Kidney capillary endothelial cell (primary cell): Measurements from ENCODE around the gene BTBD9.
A peak's percentile ranks its signal among the peaks of the same experiment; 100 is the strongest.

Experiments
- DNase-seq: peaks from one replicate; pipeline ENCODE4 v3.0.0-alpha.2; 2018; ENCODE audit warnings: low spot score

Gene BTBD9

GRCh38 chr6:38194589-38194988 is 445.1 kb downstream of the BTBD9 start:
- DNase-seq = no peak

- DNase-seq = no peak
Measured at GRCh38 chr6:38194282-38194572, 445.5 kb downstream of the BTBD9 start.

GRCh38 chr6:38193481-38194281 is 446.0 kb downstream of the BTBD9 start:
- peak; percentile 12 for DNase-seq

GRCh38 chr6:38193051-38193450 is 446.7 kb downstream of the BTBD9 start:
- no peak for DNase-seq

GRCh38 chr6:38192487-38192886 is 447.2 kb downstream of the BTBD9 start:
- DNase-seq = no peak

- DNase-seq = no peak
Measured at GRCh38 chr6:38192011-38192410, 447.7 kb downstream of the BTBD9 start.

GRCh38 chr6:38191418-38191817 is 448.3 kb downstream of the BTBD9 start:
- DNase-seq = no peak

GRCh38 chr6:38188677-38189335 is 450.9 kb downstream of the BTBD9 start:
- no peak for DNase-seq

GRCh38 chr6:38187811-38188590 is 451.7 kb downstream of the BTBD9 start:
- DNase-seq = no peak

GRCh38 chr6:38187325-38187724 is 452.4 kb downstream of the BTBD9 start:
- no peak for DNase-seq

- no peak for DNase-seq
Measured at GRCh38 chr6:38185752-38186151, 454.0 kb downstream of the BTBD9 start.

- no peak for DNase-seq
Measured at GRCh38 chr6:38185244-38185643, 454.5 kb downstream of the BTBD9 start.

- DNase-seq = no peak
Measured at GRCh38 chr6:38184585-38185080, 455.1 kb downstream of the BTBD9 start.

GRCh38 chr6:38183856-38184584 is 455.7 kb downstream of the BTBD9 start:
- DNase-seq = no peak

GRCh38 chr6:38182426-38182825 is 457.3 kb downstream of the BTBD9 start:
- DNase-seq = no peak

- DNase-seq = no peak
Measured at GRCh38 chr6:38180586-38180985, 459.1 kb downstream of the BTBD9 start.

- DNase-seq = no peak
Measured at GRCh38 chr6:38179794-38180430, 459.8 kb downstream of the BTBD9 start.

GRCh38 chr6:38179300-38179699 is 460.4 kb downstream of the BTBD9 start:
- DNase-seq = no peak

GRCh38 chr6:38178584-38178886 is 461.2 kb downstream of the BTBD9 start:
- DNase-seq = no peak

- DNase-seq = no peak
Measured at GRCh38 chr6:38177882-38178583, 461.7 kb downstream of the BTBD9 start.
